Brain pericyte (primary cell): Measurements from ENCODE around the gene METTL14.

Source experiments
- DNase-seq: peaks from one replicate; pipeline ENCODE4 v3.0.0-alpha.2; 2012; ENCODE audit warnings: low read depth, low spot score

The METTL14 gene

GRCh38 chr4:118759481-118759880 is 74.3 kb downstream of the METTL14 start:
- no peak for DNase-seq

DNA sequence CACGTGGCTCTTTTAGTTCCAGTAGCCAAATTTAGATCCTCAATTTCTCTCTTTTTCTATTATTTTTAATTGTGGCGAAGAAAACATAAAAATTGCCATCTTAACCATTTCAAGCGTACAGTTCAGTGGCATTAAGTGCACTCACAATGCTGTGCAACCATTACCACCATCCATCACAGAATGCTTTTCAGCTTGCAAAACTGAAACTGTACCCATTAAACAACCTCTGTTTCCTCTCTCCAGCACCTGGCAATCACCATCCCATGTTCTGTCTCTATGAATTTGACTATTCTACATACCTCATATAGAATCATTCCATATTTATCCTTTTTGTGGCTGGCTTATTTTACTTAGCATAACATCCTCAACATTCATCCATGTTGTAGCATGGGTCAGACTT is 74.9 kb downstream of the METTL14 start:
- DNase-seq = no peak

DNA sequence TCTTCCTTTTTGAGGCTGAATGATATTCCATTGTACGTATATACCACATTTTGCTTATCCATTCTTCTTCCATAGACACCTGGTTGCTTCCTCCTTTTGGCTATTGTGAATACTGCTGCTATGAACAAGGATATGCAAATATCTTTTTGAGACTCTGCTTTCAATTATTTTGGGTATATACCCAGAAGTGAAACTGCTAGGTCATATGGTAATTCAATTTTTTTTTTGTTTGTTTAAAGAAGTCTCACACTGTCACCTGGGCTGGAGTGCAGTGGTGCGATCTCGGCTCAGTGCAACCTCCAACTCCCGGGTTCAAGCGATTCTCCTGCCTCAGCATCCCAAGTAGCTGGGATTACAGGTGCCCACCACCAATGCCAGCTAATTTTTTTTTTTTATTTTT is 75.3 kb downstream of the METTL14 start:
- no peak for DNase-seq

GRCh38 chr4:118761397-118762016 is 76.3 kb downstream of the METTL14 start:
- no peak for DNase-seq

GRCh38 chr4:118762155-118762554 is 77.0 kb downstream of the METTL14 start:
- no peak for DNase-seq

- DNase-seq = no peak
Observed at GRCh38 chr4:118762730-118763477, 77.7 kb downstream of the METTL14 start.
